ENCODE data around the gene NSMF. TPM values are rescaled to one million over a fixed set of nuclear protein-coding genes. Genes with fewer than 3 reads are reported as not detected.

NSMF gene
- polyA plus RNA-seq, 1 donor (not counting 4 experiments of a cell fraction or from before 2014, with no cell fraction given) = 29.5 TPM

- no peak for FAIRE-seq
- H4K20me1 ChIP-seq (ENCODE audit: control insufficient read depth, extremely low read depth, insufficient read depth, low read length) = no peaks in the 10 kb centered on the region
- DNase-seq (ENCODE audit: low read depth, low spot score) = no peak
- H3K9me1 ChIP-seq (ENCODE audit: control insufficient read depth, extremely low read depth, insufficient read depth, low read length) = no peaks in the 10 kb centered on the region
- peaks cover 5% of the 10 kb centered on the region for H3K4me1 ChIP-seq (ENCODE audit: control insufficient read depth, extremely low read depth, insufficient read depth, low read length)
- TF ChIP-seq EZH2 (IDR thresholded peaks at IDR 0.05; ENCODE audit: low read length) (no peak), CTCF (optimal IDR thresholded peaks at IDR 0.05 in 1 of 3, IDR thresholded peaks at IDR 0.05 in 1 of 3, conservative IDR thresholded peaks at IDR 0.05 in 1 of 3; ENCODE audit: extremely low read depth in 1 of 3, insufficient read depth in 2 of 3, low read length in 3 of 3) (no peak)
- no peak overlapping the region for H2AFZ ChIP-seq (ENCODE audit: control insufficient read depth, low read length)
- dilution Hi-C loops (cut with MboI; ENCODE audit: extremely low pct_ligation_motif_present, low sequenced_read_pairs) = no loop called here
- H3K36me3 ChIP-seq (ENCODE audit: control insufficient read depth in 2 of 2, extremely low read depth in 1 of 2, insufficient read depth in 2 of 2, low read length in 2 of 2) = no peaks in the 10 kb centered on the region
- H3K27ac ChIP-seq (ENCODE audit: control insufficient read depth, insufficient read depth, low read length) = no peak overlapping the region
- H3K4me3 ChIP-seq (ENCODE audit: control insufficient read depth in 2 of 3, extremely low read depth in 1 of 3, insufficient read depth in 2 of 3, low read depth in 1 of 3, low read length in 3 of 3) = peak overlapping the region in 1 of 3 experiments; percentile 21
- no peaks in the 10 kb centered on the region for H3K79me2 ChIP-seq (ENCODE audit: control insufficient read depth, insufficient read depth, low read length)
- no peaks in the 10 kb centered on the region for H3K9me3 ChIP-seq (ENCODE audit: control insufficient read depth, low read depth, low read length)
- H3K4me2 ChIP-seq (ENCODE audit: control insufficient read depth, extremely low read depth, insufficient read depth, low read depth, low read length) = no peak overlapping the region
- peaks cover 14% of the 10 kb centered on the region for H3K27me3 ChIP-seq (ENCODE audit: control insufficient read depth, extremely low read depth, insufficient read depth, low read length)
- H3K9ac ChIP-seq (ENCODE audit: control insufficient read depth, extremely low read depth, insufficient read depth, low read length) = no peak overlapping the region
Measured at GRCh38 chr9:137406085-137406760, 52.9 kb downstream of the NSMF start.

GRCh38 chr9:137405677-137406081, 53.5 kb downstream of the NSMF start:
- dilution Hi-C loops (cut with MboI; ENCODE audit: extremely low pct_ligation_motif_present, low sequenced_read_pairs) = no loop called here
- Histone ChIP-seq H3K27ac (ENCODE audit: control insufficient read depth, insufficient read depth, low read length) (no peak overlapping the region), H3K79me2 (ENCODE audit: control insufficient read depth, insufficient read depth, low read length) (no peaks in the 10 kb centered on the region), H4K20me1 (ENCODE audit: control insufficient read depth, extremely low read depth, insufficient read depth, low read length) (no peaks in the 10 kb centered on the region), H3K9ac (ENCODE audit: control insufficient read depth, extremely low read depth, insufficient read depth, low read length) (no peak overlapping the region), H3K4me1 (ENCODE audit: control insufficient read depth, extremely low read depth, insufficient read depth, low read length) (peaks cover 2% of the 10 kb centered on the region), H3K9me1 (ENCODE audit: control insufficient read depth, extremely low read depth, insufficient read depth, low read length) (no peaks in the 10 kb centered on the region), H3K4me2 (ENCODE audit: control insufficient read depth, extremely low read depth, insufficient read depth, low read depth, low read length) (no peak overlapping the region), H2AFZ (ENCODE audit: control insufficient read depth, low read length) (no peak overlapping the region), H3K9me3 (ENCODE audit: control insufficient read depth, low read depth, low read length) (no peaks in the 10 kb centered on the region), H3K36me3 (ENCODE audit: control insufficient read depth in 2 of 2, extremely low read depth in 1 of 2, insufficient read depth in 2 of 2, low read length in 2 of 2) (no peaks in the 10 kb centered on the region), H3K27me3 (ENCODE audit: control insufficient read depth, extremely low read depth, insufficient read depth, low read length) (peaks cover 14% of the 10 kb centered on the region), H3K4me3 (ENCODE audit: control insufficient read depth in 2 of 3, extremely low read depth in 1 of 3, insufficient read depth in 2 of 3, low read depth in 1 of 3, low read length in 3 of 3) (no peak overlapping the region)
- FAIRE-seq = no peak
- no peak for TF ChIP-seq CTCF (optimal IDR thresholded peaks at IDR 0.05 in 1 of 3, IDR thresholded peaks at IDR 0.05 in 1 of 3, conservative IDR thresholded peaks at IDR 0.05 in 1 of 3; ENCODE audit: extremely low read depth in 1 of 3, insufficient read depth in 2 of 3, low read length in 3 of 3)
- no peak for TF ChIP-seq EZH2 (IDR thresholded peaks at IDR 0.05; ENCODE audit: low read length)
- no peak for DNase-seq (ENCODE audit: low read depth, low spot score)

All from keratinocyte (primary cell).